ENCODE results near the gene NRSN1. TPM values are rescaled to one million over a fixed set of nuclear protein-coding genes. Genes with fewer than 3 reads are reported as not detected.

NRSN1 gene
- total and polyA plus RNA-seq, 9 of the 15 experiments (the other 6 are each of a cell fraction or from before 2014, with no cell fraction given), result not detected

- no peaks in the 10 kb centered on the region for H3K9me3 ChIP-seq (replicated peaks; ENCODE audit: control insufficient read depth, insufficient read depth, low read depth, low read length)
- no peaks in the 10 kb centered on the region for H3K4me1 ChIP-seq (replicated peaks in 1 of 2; ENCODE audit: control insufficient read depth in 2 of 2, insufficient read depth in 2 of 2, low read length in 2 of 2)
- no peak overlapping the region for H2AFZ ChIP-seq (ENCODE audit: low read depth, low read length)
- in situ Hi-C loops (cut with MboI), result no loop called here
- H4K20me1 ChIP-seq (replicated peaks; ENCODE audit: control insufficient read depth, insufficient read depth, low read length), result no peaks in the 10 kb centered on the region
- H3K4me3 ChIP-seq, result no peak overlapping the region
- H3K27ac ChIP-seq (ENCODE audit: extremely low read depth, low read depth, low read length), result no peak overlapping the region
- ATAC-seq, result no peak
- no peaks in the 10 kb centered on the region for H3K36me3 ChIP-seq (ENCODE audit: control insufficient read depth, insufficient read depth, low read length)
- CTCF ChIA-PET (ENCODE audit: low intra/inter-chr PET ratio), result no interaction called here
- no TSS peak for BruUV-seq (replicated peaks)
- intact Hi-C loops (cut with micrococcal nuclease), result no loop called here
- H3K27me3 ChIP-seq (ENCODE audit: control insufficient read depth in 2 of 2, insufficient read depth in 2 of 2, low read length in 2 of 2), result no peaks in the 10 kb centered on the region
- POLR2A ChIA-PET, result no interaction called here
- H3K9me1 ChIP-seq (ENCODE audit: control insufficient read depth, insufficient read depth, low read length), result no peaks in the 10 kb centered on the region
- no peak overlapping the region for H3K4me2 ChIP-seq (ENCODE audit: insufficient read depth, low read length)
- FAIRE-seq, result no peak
- DNase-seq (ENCODE audit: extremely low read depth in 1 of 4, low spot score in 3 of 4), result no peak
- H3K79me2 ChIP-seq (ENCODE audit: control insufficient read depth, insufficient read depth, low read length), result no peaks in the 10 kb centered on the region
- 0% methylated on average over 2 of the region's 2 CpGs for WGBS (ENCODE audit: insufficient coverage, low coverage, missing lambda C conversion rate)
- no peak overlapping the region for H3K9ac ChIP-seq (ENCODE audit: insufficient read depth in 1 of 2, low read depth in 2 of 2, low read length in 2 of 2)
- TF ChIP-seq, protein P1, sequence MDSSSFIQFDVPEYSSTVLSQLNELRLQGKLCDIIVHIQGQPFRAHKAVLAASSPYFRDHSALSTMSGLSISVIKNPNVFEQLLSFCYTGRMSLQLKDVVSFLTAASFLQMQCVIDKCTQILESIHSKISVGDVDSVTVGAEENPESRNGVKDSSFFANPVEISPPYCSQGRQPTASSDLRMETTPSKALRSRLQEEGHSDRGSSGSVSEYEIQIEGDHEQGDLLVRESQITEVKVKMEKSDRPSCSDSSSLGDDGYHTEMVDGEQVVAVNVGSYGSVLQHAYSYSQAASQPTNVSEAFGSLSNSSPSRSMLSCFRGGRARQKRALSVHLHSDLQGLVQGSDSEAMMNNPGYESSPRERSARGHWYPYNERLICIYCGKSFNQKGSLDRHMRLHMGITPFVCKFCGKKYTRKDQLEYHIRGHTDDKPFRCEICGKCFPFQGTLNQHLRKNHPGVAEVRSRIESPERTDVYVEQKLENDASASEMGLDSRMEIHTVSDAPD (CRISPR knock-in tag; IDR thresholded peaks at IDR 0.05), result no peak
- TF ChIP-seq ZNF449 (CRISPR knock-in tag; IDR thresholded peaks at IDR 0.05) (no peak), JUND (IDR thresholded peaks at IDR 0.05; ENCODE audit: borderline replicate concordance, low read depth, low read length) (no peak), JUND (tag; IDR thresholded peaks at IDR 0.05; ENCODE audit: borderline replicate concordance, low read depth, low read length) (no peak), ZNF24 (IDR thresholded peaks at IDR 0.05) (no peak), GABPA (tag; conservative IDR thresholded peaks at IDR 0.05; ENCODE audit: low read depth) (no peak), PHB2 (IDR thresholded peaks at IDR 0.05; ENCODE audit: low read depth) (no peak), ZNF740 (CRISPR knock-in tag; IDR thresholded peaks at IDR 0.05) (no peak), ZNF740 (tag; IDR thresholded peaks at IDR 0.05) (no peak), ZNF133 (CRISPR knock-in tag; IDR thresholded peaks at IDR 0.05) (no peak), HDAC2 (IDR thresholded peaks at IDR 0.05) (no peak), MAFF (IDR thresholded peaks at IDR 0.05; ENCODE audit: low read length) (no peak), ZFP30 (CRISPR knock-in tag; IDR thresholded peaks at IDR 0.05; ENCODE audit: borderline replicate concordance) (no peak), GTF2E2 (tag; IDR thresholded peaks at IDR 0.05) (no peak)
- TF ChIP-seq, protein P2, sequence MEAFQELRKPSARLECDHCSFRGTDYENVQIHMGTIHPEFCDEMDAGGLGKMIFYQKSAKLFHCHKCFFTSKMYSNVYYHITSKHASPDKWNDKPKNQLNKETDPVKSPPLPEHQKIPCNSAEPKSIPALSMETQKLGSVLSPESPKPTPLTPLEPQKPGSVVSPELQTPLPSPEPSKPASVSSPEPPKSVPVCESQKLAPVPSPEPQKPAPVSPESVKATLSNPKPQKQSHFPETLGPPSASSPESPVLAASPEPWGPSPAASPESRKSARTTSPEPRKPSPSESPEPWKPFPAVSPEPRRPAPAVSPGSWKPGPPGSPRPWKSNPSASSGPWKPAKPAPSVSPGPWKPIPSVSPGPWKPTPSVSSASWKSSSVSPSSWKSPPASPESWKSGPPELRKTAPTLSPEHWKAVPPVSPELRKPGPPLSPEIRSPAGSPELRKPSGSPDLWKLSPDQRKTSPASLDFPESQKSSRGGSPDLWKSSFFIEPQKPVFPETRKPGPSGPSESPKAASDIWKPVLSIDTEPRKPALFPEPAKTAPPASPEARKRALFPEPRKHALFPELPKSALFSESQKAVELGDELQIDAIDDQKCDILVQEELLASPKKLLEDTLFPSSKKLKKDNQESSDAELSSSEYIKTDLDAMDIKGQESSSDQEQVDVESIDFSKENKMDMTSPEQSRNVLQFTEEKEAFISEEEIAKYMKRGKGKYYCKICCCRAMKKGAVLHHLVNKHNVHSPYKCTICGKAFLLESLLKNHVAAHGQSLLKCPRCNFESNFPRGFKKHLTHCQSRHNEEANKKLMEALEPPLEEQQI (IDR thresholded peaks at IDR 0.05), result no peak
- TF ChIP-seq, protein P3, sequence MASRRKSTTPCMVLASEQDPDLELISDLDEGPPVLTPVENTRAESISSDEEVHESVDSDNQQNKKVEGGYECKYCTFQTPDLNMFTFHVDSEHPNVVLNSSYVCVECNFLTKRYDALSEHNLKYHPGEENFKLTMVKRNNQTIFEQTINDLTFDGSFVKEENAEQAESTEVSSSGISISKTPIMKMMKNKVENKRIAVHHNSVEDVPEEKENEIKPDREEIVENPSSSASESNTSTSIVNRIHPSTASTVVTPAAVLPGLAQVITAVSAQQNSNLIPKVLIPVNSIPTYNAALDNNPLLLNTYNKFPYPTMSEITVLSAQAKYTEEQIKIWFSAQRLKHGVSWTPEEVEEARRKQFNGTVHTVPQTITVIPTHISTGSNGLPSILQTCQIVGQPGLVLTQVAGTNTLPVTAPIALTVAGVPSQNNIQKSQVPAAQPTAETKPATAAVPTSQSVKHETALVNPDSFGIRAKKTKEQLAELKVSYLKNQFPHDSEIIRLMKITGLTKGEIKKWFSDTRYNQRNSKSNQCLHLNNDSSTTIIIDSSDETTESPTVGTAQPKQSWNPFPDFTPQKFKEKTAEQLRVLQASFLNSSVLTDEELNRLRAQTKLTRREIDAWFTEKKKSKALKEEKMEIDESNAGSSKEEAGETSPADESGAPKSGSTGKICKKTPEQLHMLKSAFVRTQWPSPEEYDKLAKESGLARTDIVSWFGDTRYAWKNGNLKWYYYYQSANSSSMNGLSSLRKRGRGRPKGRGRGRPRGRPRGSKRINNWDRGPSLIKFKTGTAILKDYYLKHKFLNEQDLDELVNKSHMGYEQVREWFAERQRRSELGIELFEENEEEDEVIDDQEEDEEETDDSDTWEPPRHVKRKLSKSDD (conservative IDR thresholded peaks at IDR 0.05; ENCODE audit: low read length), result no peak
Measured at GRCh38 chr6:24127316-24127715, 1.3 kb downstream of the NRSN1 start.

All from K562 (cell line).